ENCODE data around the gene CDH4. TPM values are rescaled to one million over a fixed set of nuclear protein-coding genes. Genes with fewer than 3 reads are reported as not detected.

Gene CDH4
- total RNA-seq, 2 experiments from 2014 or later: not detected

DNA sequence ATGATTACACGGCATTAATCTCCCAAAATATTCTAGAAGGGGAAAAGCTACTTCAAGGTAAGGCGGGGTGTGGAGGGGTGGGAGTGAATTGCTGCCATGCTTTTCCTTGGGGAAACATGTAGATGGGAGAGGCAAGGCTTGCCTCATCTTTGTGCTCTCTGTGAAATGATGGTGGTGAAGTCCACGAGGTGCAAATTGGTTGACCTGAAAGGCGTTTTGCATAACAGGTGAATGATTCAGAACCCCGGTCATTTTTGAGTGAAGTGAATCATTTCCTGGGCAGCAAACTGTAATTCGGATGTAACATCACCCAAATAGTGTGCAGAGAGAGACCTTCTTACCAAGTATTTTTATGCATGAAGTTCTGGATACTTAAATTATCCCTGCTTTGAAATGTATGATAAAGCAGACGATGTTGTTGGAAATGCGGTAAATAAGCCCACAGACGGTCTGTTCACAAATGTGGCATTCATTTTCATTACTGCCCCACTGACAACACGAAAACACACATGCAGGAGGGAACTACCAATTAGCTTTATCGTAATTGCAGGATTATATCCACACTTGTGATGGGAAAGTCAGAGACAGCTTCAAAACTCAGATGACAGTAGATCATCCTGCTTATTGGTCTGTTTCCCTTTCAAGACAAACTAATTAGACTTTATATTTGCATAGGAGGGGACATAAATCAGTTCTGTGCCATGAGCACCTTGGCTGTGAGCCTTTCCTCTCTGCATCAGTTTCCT is 3.0 kb downstream of the CDH4 start:
- BruUV-seq (replicated peaks): no TSS peak
- CTCF ChIA-PET (ENCODE audit: unreplicated experiment): no interaction called here
- no peak overlapping the region for H3K4me2 ChIP-seq (ENCODE audit: low read length)

DNA sequence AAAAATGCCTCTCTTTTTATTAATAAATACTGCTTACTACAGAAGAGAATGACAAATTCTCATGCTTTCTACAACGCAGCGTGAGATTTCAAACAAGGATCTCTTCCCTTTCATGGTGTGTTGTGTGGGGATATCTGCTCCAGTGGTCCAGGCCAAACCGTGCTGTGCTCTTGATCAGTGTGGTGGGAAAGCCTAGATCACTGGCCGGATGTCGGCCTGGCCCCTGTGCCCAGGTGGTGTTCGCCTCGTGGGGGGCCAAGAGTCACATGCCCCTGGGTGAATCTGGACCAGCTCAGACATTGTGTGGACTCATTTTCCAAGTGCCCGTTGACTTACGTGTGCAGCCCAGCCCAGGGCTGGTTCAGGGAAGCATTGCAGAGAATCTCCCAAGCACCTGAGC is 4.3 kb downstream of the CDH4 start:
- ChIA-PET CTCF (ENCODE audit: unreplicated experiment) (no interaction called here), POLR2A (no interaction called here)
- BruUV-seq (replicated peaks): no TSS peak
- no peaks in the 10 kb centered on the region for H3K36me3 ChIP-seq (ENCODE audit: insufficient read depth, low read length)
- H3K27ac ChIP-seq (ENCODE audit: low read depth, low read length, poor library complexity, severe bottlenecking): no peak overlapping the region
- H3K9me3 ChIP-seq (ENCODE audit: low read length): no peaks in the 10 kb centered on the region
- TF ChIP-seq, protein P1, sequence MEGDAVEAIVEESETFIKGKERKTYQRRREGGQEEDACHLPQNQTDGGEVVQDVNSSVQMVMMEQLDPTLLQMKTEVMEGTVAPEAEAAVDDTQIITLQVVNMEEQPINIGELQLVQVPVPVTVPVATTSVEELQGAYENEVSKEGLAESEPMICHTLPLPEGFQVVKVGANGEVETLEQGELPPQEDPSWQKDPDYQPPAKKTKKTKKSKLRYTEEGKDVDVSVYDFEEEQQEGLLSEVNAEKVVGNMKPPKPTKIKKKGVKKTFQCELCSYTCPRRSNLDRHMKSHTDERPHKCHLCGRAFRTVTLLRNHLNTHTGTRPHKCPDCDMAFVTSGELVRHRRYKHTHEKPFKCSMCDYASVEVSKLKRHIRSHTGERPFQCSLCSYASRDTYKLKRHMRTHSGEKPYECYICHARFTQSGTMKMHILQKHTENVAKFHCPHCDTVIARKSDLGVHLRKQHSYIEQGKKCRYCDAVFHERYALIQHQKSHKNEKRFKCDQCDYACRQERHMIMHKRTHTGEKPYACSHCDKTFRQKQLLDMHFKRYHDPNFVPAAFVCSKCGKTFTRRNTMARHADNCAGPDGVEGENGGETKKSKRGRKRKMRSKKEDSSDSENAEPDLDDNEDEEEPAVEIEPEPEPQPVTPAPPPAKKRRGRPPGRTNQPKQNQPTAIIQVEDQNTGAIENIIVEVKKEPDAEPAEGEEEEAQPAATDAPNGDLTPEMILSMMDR (conservative IDR thresholded peaks at IDR 0.05; ENCODE audit: low read length): no peak
- TF ChIP-seq EZH2phosphoT487 (IDR thresholded peaks at IDR 0.05; ENCODE audit: borderline replicate concordance, low read depth, low read length): no peak
- H3K4me2 ChIP-seq (ENCODE audit: low read length): no peak overlapping the region
- H3K79me2 ChIP-seq (ENCODE audit: insufficient read depth, low read depth, low read length): no peaks in the 10 kb centered on the region
- no peaks in the 10 kb centered on the region for H3K9me2 ChIP-seq (ENCODE audit: insufficient read depth, low read length)
- intact Hi-C loops (cut with micrococcal nuclease; ENCODE audit: unreplicated experiment): no loop called here
- H3K4me3 ChIP-seq (ENCODE audit: low read depth, low read length, poor library complexity, severe bottlenecking): no peak overlapping the region
- H4K20me1 ChIP-seq (ENCODE audit: insufficient read depth, low read length): no peaks in the 10 kb centered on the region
- no peak overlapping the region for H2AFZ ChIP-seq (ENCODE audit: low read length)
- no peaks in the 10 kb centered on the region for H3K4me1 ChIP-seq (ENCODE audit: insufficient read depth, low read length, poor library complexity, severe bottlenecking)
- no peak for DNase-seq (ENCODE audit: low spot score)

More for the DNA sequence above, 3.0 kb downstream of the CDH4 start:
- H3K4me1 ChIP-seq (ENCODE audit: insufficient read depth, low read length, poor library complexity, severe bottlenecking): no peaks in the 10 kb centered on the region
- H4K20me1 ChIP-seq (ENCODE audit: insufficient read depth, low read length): no peaks in the 10 kb centered on the region
- no peak overlapping the region for H2AFZ ChIP-seq (ENCODE audit: low read length)
- DNase-seq (ENCODE audit: low spot score): no peak
- no peak for TF ChIP-seq EZH2phosphoT487 (IDR thresholded peaks at IDR 0.05; ENCODE audit: borderline replicate concordance, low read depth, low read length)
- TF ChIP-seq, protein P1 (conservative IDR thresholded peaks at IDR 0.05; ENCODE audit: low read length): no peak
- POLR2A ChIA-PET: no interaction called here
- H3K79me2 ChIP-seq (ENCODE audit: insufficient read depth, low read depth, low read length): no peaks in the 10 kb centered on the region
- intact Hi-C loops (cut with micrococcal nuclease; ENCODE audit: unreplicated experiment): no loop called here
- H3K4me3 ChIP-seq (ENCODE audit: low read depth, low read length, poor library complexity, severe bottlenecking): no peak overlapping the region
- no peaks in the 10 kb centered on the region for H3K9me2 ChIP-seq (ENCODE audit: insufficient read depth, low read length)
- no peaks in the 10 kb centered on the region for H3K9me3 ChIP-seq (ENCODE audit: low read length)
- no peaks in the 10 kb centered on the region for H3K36me3 ChIP-seq (ENCODE audit: insufficient read depth, low read length)
- no peak overlapping the region for H3K27ac ChIP-seq (ENCODE audit: low read depth, low read length, poor library complexity, severe bottlenecking)

DNA sequence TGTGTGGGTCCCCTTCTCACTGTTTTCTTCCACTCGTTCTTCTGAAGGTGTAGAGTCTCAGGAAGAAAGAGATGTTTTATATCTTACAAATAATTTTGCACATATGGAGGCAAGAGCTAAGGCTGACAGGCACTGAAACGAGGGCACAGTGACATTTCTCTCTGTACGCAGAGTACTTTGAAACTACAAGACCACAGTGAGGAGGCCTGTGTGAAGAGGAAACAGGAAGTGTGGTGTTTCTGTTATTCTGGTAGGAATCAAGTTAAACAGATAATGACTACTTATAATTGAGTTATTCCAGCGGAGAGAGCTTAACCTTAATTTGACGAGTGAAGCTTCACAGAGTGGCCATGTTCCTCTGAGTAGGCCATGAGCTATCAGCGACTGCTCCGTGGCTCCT is 4.8 kb downstream of the CDH4 start:
- no peaks in the 10 kb centered on the region for H3K9me2 ChIP-seq (ENCODE audit: insufficient read depth, low read length)
- no peaks in the 10 kb centered on the region for H3K4me1 ChIP-seq (ENCODE audit: insufficient read depth, low read length, poor library complexity, severe bottlenecking)
- no peak overlapping the region for H3K4me2 ChIP-seq (ENCODE audit: low read length)
- no peak for TF ChIP-seq EZH2phosphoT487 (IDR thresholded peaks at IDR 0.05; ENCODE audit: borderline replicate concordance, low read depth, low read length)
- TF ChIP-seq, protein P1 (conservative IDR thresholded peaks at IDR 0.05; ENCODE audit: low read length): no peak
- CTCF ChIA-PET (ENCODE audit: unreplicated experiment): no interaction called here
- H3K27ac ChIP-seq (ENCODE audit: low read depth, low read length, poor library complexity, severe bottlenecking): no peak overlapping the region
- BruUV-seq (replicated peaks): no TSS peak
- H3K79me2 ChIP-seq (ENCODE audit: insufficient read depth, low read depth, low read length): no peaks in the 10 kb centered on the region
- intact Hi-C loops (cut with micrococcal nuclease; ENCODE audit: unreplicated experiment): no loop called here
- H2AFZ ChIP-seq (ENCODE audit: low read length): no peak overlapping the region
- no peaks in the 10 kb centered on the region for H3K36me3 ChIP-seq (ENCODE audit: insufficient read depth, low read length)
- POLR2A ChIA-PET: no interaction called here
- H3K9me3 ChIP-seq (ENCODE audit: low read length): no peaks in the 10 kb centered on the region
- no peak overlapping the region for H3K4me3 ChIP-seq (ENCODE audit: low read depth, low read length, poor library complexity, severe bottlenecking)
- H4K20me1 ChIP-seq (ENCODE audit: insufficient read depth, low read length): no peaks in the 10 kb centered on the region
- DNase-seq (ENCODE audit: low spot score): no peak

All from OCI-LY7 (cell line).